Psoas muscle (tissue), 8 donors: ENCODE measurements around the gene ELMOD2. TPM values are rescaled to one million over a fixed set of nuclear protein-coding genes. Genes with fewer than 3 reads are reported as not detected.
"Not testable (repeated sequence)": the region's sequence is repeated elsewhere in the genome, so short reads cannot be mapped to it uniquely, and the experiment has no call there.

Experiments
- ATAC-seq, 4 donors: fragments of 200-7000 bp; cut with Tn5 transposase; one replicate each; pipeline ENCODE4 v1.9.1; 2020; ENCODE audit warnings: moderate library complexity in 3 of 4, mild to moderate bottlenecking in 2 of 4
- DNase-seq, 2 donors: peaks; one replicate each; pipeline ENCODE4 v3.0.0-alpha.2; 2020
- H3K27ac ChIP-seq: fragments of 200-600 bp; one replicate; pipeline ENCODE4 v1.8.0; 2022
- H3K27me3 ChIP-seq, 3 donors: fragments of 200-600 bp in 1 of 3; one replicate each; pipeline versions ENCODE4 v1.6.1 to v1.8.0; 2013 to 2022; ENCODE audit warnings: low read length in 2 of 3, mild to moderate bottlenecking in 2 of 3, moderate library complexity in 1 of 3; ENCODE audit not compliant: insufficient read depth in 3 of 3
- H3K36me3 ChIP-seq, 2 donors: fragments of 200-600 bp in 1 of 2; one replicate each; pipeline versions ENCODE4 v1.6.1 to v1.8.0; 2013 to 2022; ENCODE audit warnings: low read depth in 1 of 2, mild to moderate bottlenecking in 1 of 2, moderate library complexity in 1 of 2; ENCODE audit not compliant: insufficient read depth in 1 of 2
- H3K4me1 ChIP-seq: fragments of 200-600 bp; one replicate; pipeline ENCODE4 v1.8.0; 2022
- H3K4me3 ChIP-seq: fragments of 200-600 bp; one replicate; pipeline ENCODE4 v1.8.0; 2022; ENCODE audit warnings: mild to moderate bottlenecking
- H3K9me3 ChIP-seq: fragments of 200-600 bp; one replicate; pipeline ENCODE4 v1.8.0; 2022
- CTCF ChIP-seq: fragments of 200-600 bp; IDR thresholded peaks from one replicate; pipeline ENCODE4 v1.8.0; 2022; ENCODE audit warnings: antibody characterized with exemption
- WGBS, 3 donors: extraction: QIAGEN DNeasy Blood & Tissue Kit; methylation state at CpG; one replicate each; pipeline versions ENCODE4 v1.1.6 to v1.1.7; 2013; 5-methylcytosine and 5-hydroxymethylcytosine counted together
- intact Hi-C, 2 donors: fragments of 100-400 bp; cut with DNase I; formaldehyde crosslinking; loops; one replicate each; pipeline versions ENCODE4 v1.11.0 to v1.14.2; 2022
- polyA plus RNA-seq, 3 donors: library from polyadenylated mRNA; stranded (reverse); fragments of 200-250 nt; gene quantifications; one replicate each; pipeline ENCODE4 v1.2.3, GENCODE V29; 2013
- total RNA-seq, 4 donors: library from RNA; stranded (reverse); fragmentation: NEBNext Ultra II Directional in 2 of 4; extraction: Animal tissue kit (Norgen Biotek cat#: 25700) in 2 of 4; gene quantifications; one replicate each; pipeline versions ENCODE4 v1.2.1 to v1.2.4, GENCODE V29; 2021 to 2023
- donor health status: healthy with polysubstance abuse.
- donor health status: DM: no; HTN: no; CAD: no; lungs with moderate emphysema.
- donor health status: Bipolar disorder and iron deficiency.
- donor health status: healthy.
- donor health status: DM: yes; HTN: yes; CAD: no.
- donor health status: DM: no; HTN: no; CAD: no.
- donor health status: DM: no; HTN: no; CAD: no.
- donor health status: DM: yes; HTN: yes; CAD: no.

Gene ELMOD2
- total and polyA plus RNA-seq, 7 donors: 3.1 to 10.0 (median 7.6) TPM

GRCh38 chr4:140497747-140498636, 26.0 kb upstream of the ELMOD2 start, which contains the start of gene MGAT4D:
TSS of gene MGAT4D (minus strand) at chr4:140498293. CDS start at chr4:140498222, 71 bp downstream.
- WGBS, 3 donors: 8 to 11% (median 11%) methylated on average over 45 to 68 of the region's 68 CpGs
- peak within 1 kb of the TSS; percentile 27 for H3K4me3 ChIP-seq
- DNase-seq: no peak
- intact Hi-C loops: no loop called here
- H3K27me3 ChIP-seq: peaks cover 0 to 59% (median 10%) of the 10 kb centered on the region in 3 donors
- no peaks in the 10 kb centered on the region for H3K4me1 ChIP-seq
- H3K36me3 ChIP-seq: no peaks in the 10 kb centered on the region
- no peak for TF ChIP-seq CTCF
- ATAC-seq: no peak
- no peaks in the 10 kb centered on the region for H3K9me3 ChIP-seq
- no peak within 1 kb of the TSS for H3K27ac ChIP-seq

- Histone ChIP-seq H3K9me3 (no peaks in the 10 kb centered on the region), H3K27ac (no peak overlapping the region), H3K36me3 (no peaks in the 10 kb centered on the region), H3K4me1 (no peaks in the 10 kb centered on the region), H3K27me3 (peaks cover 5 to 63% (median 10%) of the 10 kb centered on the region in 3 donors), H3K4me3 (no peak overlapping the region)
- intact Hi-C loops: no loop called here
- WGBS, 3 donors: 71 to 85% (median 75%) methylated on average over 4 of the region's 4 CpGs
- DNase-seq: no peak
- ATAC-seq: no peak
- TF ChIP-seq CTCF: no peak
These were observed 24.6 kb upstream of the ELMOD2 start for GRCh38 chr4:140499391-140499790.

- no peaks in the 10 kb centered on the region for H3K36me3 ChIP-seq
- no peak overlapping the region for H3K27ac ChIP-seq
- ATAC-seq (no peak), DNase-seq (no peak)
- TF ChIP-seq CTCF: no peak
- peaks cover 3 to 33% (median 15%) of the 10 kb centered on the region in 3 donors for H3K27me3 ChIP-seq
- H3K9me3 ChIP-seq: no peaks in the 10 kb centered on the region
- no peaks in the 10 kb centered on the region for H3K4me1 ChIP-seq
- intact Hi-C loops: no loop called here
- H3K4me3 ChIP-seq: no peak overlapping the region
These were observed 19.7 kb upstream of the ELMOD2 start for GRCh38 chr4:140504261-140504660.

- H3K27ac ChIP-seq, H3K4me1 ChIP-seq, H3K4me3 ChIP-seq, H3K9me3 ChIP-seq, H3K36me3 ChIP-seq, H3K27me3 ChIP-seq, DNase-seq, ATAC-seq, intact Hi-C loops: not testable (repeated sequence)
- WGBS, 3 donors: 93 to 99% (median 93%) methylated on average over 5 of the region's 5 CpGs
These were observed 10.2 kb upstream of the ELMOD2 start for GRCh38 chr4:140513765-140514164.

GRCh38 chr4:140515423-140515822, 8.5 kb upstream of the ELMOD2 start:
- no peaks in the 10 kb centered on the region for H3K36me3 ChIP-seq
- WGBS, 3 donors: 23 to 37% (median 33%) methylated on average over 1 of the region's 1 CpG
- no peak overlapping the region for H3K4me3 ChIP-seq
- no peaks in the 10 kb centered on the region for H3K9me3 ChIP-seq
- ATAC-seq (no peak), DNase-seq (no peak)
- no peak for TF ChIP-seq CTCF
- intact Hi-C loops: no loop called here
- no peaks in the 10 kb centered on the region for H3K27me3 ChIP-seq
- H3K27ac ChIP-seq: no peak overlapping the region
- no peaks in the 10 kb centered on the region for H3K4me1 ChIP-seq
